Cerebellar cortex (tissue), 1 donor: ENCODE data around the gene ZNF786.
A peak's percentile ranks its signal among the peaks of the same experiment; 100 is the strongest.
"Not testable (repeated sequence)": the region's sequence is repeated elsewhere in the genome, so short reads cannot be mapped to it uniquely, and the experiment has no call there.

ENCODE experiments used
- DNase-seq: peaks from one replicate; pipeline ENCODE4 v3.0.0-alpha.2; 2015; ENCODE audit warnings: low spot score

The ZNF786 gene

GRCh38 chr7:149077594-149077993, 12.9 kb downstream of the ZNF786 start:
- DNase-seq, result no peak

GRCh38 chr7:149075286-149075685, 15.2 kb downstream of the ZNF786 start:
- no peak for DNase-seq

- DNase-seq, result no peak
Measured at GRCh38 chr7:149074116-149074885, 16.2 kb downstream of the ZNF786 start.

GRCh38 chr7:149072438-149072775, 18.1 kb downstream of the ZNF786 start:
- DNase-seq, result no peak

GRCh38 chr7:149071641-149072437, 18.7 kb downstream of the ZNF786 start:
- DNase-seq, result peak; percentile 44

- no peak for DNase-seq
Measured at GRCh38 chr7:149071182-149071635, 19.3 kb downstream of the ZNF786 start.

GRCh38 chr7:149070372-149071125, 20.0 kb downstream of the ZNF786 start:
- DNase-seq, result no peak

GRCh38 chr7:149067869-149068268, 22.6 kb downstream of the ZNF786 start:
- no peak for DNase-seq

- DNase-seq, result no peak
Measured at GRCh38 chr7:149063476-149063875, 27.0 kb downstream of the ZNF786 start.

- not testable (repeated sequence) for DNase-seq
Measured at GRCh38 chr7:149062217-149062899, 28.2 kb downstream of the ZNF786 start.

- no peak for DNase-seq
Measured at GRCh38 chr7:149060156-149060555, 30.4 kb downstream of the ZNF786 start.

GRCh38 chr7:149053885-149054284, 36.6 kb downstream of the ZNF786 start:
- no peak for DNase-seq

GRCh38 chr7:149053384-149053783, 37.1 kb downstream of the ZNF786 start:
- no peak for DNase-seq

GRCh38 chr7:149050941-149051340, 39.6 kb downstream of the ZNF786 start:
- DNase-seq, result no peak

- DNase-seq, result no peak
Measured at GRCh38 chr7:149048805-149049204, 41.7 kb downstream of the ZNF786 start.

GRCh38 chr7:149046416-149046815, 44.1 kb downstream of the ZNF786 start:
- no peak for DNase-seq

GRCh38 chr7:149043936-149044335, 46.6 kb downstream of the ZNF786 start:
- DNase-seq, result no peak

GRCh38 chr7:149041350-149041749, 49.2 kb downstream of the ZNF786 start:
- DNase-seq, result no peak

- DNase-seq, result not testable (repeated sequence)
Measured at GRCh38 chr7:149038641-149039040, 51.9 kb downstream of the ZNF786 start.

GRCh38 chr7:149036676-149037075, 53.8 kb downstream of the ZNF786 start:
- DNase-seq, result no peak

GRCh38 chr7:149031353-149031910, 59.1 kb downstream of the ZNF786 start:
- DNase-seq, result no peak

- not testable (repeated sequence) for DNase-seq
Measured at GRCh38 chr7:149030439-149030838, 60.1 kb downstream of the ZNF786 start.
